GM19025 (cell line): Measurements from ENCODE around the gene ACSS1.

Experiments used
- ATAC-seq: cut with Tn5 transposase; IDR thresholded peaks from one replicate; pipeline ENCODE4 v1.9.1; 2021; ENCODE audit warnings: mild to moderate bottlenecking, low read depth, moderate library complexity; ENCODE audit not compliant: unreplicated experiment

ACSS1 gene

GRCh38 chr20:25061103-25061799 lies 3.3 kb upstream of the ACSS1 start:
- ATAC-seq = no peak

- no peak for ATAC-seq
These were observed 2.0 kb upstream of the ACSS1 start for GRCh38 chr20:25059866-25060465.

DNA sequence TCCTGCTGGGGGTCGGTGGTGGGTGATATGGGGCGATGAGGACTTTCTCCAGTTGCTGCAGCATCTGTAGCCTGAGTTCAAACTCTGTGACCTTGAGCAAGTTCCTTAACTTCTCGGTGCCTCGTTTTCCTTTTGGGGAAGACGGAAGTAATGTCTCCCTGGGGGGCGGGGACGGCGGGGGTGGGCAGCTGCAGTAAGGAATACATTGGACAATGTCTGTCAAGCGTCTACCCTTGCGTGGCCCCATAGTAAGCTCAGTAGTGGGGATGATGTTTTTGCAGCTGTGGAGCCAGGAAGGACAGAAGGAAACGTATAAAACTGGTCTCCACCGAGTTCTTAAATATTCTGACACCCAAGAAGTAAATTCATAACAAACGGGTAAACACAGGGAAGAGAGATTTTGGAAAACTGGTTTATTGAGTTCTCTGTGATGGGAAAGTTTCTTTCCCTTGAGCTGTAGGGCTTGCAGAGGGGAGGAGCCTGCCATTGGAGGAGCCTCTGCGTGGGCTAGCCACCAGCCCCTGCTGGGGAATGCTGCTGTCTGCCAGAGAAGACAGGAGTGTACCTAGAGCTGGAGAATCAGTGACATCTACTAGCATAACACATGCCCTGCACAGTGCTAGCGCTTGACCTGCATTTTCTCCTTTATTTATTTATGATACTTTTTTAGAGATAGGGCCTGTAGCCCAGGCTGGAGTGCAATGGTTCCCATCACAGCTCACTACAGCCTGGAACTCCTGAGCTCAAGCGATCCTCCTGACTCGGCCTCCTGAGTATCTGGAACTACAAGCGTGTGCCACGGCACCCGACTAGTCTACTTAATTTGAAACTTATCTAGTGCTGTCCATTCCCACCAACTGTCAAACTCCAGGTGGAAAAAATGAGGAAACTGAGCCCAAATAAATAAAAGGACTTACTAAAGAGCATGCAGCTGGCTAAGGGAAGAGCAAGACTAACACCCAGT lies 1.2 kb upstream of the ACSS1 start:
- ATAC-seq = no peak

- peak; percentile 23 for ATAC-seq
These were observed 497 bp downstream of the ACSS1 start for GRCh38 chr20:25057234-25058050.

GRCh38 chr20:25056690-25057233 lies 1.2 kb downstream of the ACSS1 start:
- peak; percentile 18 for ATAC-seq

DNA sequence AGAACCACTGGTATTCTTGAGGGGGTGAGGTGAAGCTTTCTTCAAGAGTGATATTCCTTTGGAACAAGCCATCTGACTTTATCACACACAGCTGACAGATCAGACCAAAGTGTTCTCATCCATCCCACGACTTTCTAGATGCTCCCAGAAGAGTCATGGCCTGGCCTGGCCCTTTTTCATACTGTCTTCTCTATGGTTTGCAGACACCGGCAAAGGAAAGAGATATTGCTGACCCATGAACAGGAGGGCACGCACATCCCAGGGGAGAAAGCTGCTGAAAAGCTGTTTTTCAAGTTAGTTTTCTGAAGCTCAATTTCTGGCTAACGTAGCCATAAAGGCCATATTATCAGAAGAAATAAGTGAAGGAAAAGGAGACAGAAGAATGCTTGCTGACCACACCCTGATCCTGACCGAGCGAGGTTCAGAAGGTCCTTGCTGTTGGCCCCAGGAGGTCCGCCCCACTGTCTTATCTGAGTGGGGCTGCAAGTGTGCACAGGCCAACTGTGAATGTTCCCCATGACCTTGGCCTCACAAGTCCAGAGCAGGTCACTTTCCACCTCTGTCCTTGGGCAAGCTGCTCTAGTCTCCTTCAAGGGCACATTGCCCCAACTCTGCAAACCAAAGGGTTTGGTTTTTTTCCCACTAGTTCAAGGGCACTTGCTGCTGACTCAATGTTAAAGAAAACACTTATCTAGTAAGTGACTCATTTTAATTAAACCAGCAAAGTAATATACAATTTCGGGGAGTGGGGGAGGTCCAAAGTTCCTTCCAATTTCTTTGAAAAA lies 2.0 kb downstream of the ACSS1 start:
- ATAC-seq = no peak

- no peak for ATAC-seq
These were observed 2.8 kb downstream of the ACSS1 start for GRCh38 chr20:25054995-25055629.

DNA sequence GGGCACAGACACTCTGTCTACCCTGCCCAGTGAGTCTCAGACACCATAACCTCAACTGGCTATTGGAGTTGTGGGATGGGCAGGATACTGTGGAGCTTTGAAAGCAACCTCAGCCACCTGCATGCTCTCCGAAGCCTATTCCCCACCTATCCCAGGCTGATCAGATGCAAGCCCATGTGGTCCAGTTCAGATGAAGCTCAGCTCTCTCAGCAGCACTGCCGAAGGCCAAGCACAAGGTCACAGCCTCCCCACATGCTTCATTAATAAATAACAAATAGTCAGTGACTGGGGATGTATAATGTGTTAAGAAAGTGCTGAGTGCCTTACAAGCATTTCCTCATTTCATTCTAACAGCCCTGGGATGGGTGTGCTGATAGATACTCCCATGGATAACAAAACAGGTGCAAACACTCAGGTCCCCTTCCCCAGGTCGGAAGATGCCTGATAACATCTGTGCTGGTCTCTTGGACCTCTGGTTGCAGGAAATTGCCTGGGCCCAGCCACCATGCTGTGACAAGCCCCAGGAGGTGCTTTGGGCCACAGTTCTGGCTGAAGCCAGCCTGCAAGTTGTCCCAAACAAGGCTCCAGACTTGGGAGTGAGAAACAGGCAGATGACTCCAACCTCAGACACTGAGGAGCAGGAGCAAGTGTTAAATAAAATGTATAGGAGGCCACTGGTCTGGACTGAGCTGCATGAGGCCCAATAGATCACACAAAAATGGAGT lies 3.7 kb downstream of the ACSS1 start:
- ATAC-seq = no peak

GRCh38 chr20:25053255-25054031 lies 4.5 kb downstream of the ACSS1 start:
- no peak for ATAC-seq

DNA sequence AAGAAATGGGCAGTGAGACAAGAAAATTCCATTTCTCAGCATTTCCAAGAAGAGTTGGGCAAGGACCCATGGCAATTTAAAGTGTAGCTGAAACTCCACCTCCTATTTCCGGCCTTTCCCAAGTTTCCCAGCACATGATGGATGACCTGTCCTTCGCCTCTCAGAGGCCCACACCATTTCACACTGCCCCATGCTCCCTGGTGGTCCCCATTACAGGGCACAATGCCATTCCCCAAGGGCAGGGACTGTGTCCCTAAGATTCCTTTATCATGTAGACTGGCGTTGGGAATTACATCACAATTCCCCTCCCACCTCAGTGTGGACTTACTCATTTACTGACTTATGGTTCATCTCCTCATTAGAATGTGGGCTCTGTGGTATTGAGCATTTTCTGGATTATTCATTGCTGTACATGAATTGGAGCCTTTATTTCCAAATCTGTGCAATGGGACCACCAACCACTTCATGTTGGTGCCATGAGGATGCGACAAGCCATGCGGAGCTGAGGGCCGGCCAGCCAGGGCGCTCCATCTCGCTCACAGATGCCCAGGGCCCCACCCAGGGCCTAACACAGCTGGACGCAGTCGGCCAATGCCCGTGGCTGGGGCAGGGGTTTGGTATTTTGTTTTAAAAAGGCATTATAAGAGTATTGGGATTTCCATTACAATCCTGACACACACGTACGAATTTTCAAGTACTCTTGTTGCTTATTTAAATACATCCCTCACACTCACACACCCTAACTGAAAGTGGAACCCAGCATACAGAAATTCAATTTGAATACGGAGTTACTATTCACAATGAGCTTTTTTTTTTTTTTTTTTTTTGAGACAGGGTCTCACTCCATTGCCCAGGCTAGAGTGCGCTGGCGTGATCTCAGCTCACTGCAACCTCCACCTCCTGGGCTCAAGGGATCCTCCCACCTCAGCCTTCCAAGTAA lies 5.4 kb downstream of the ACSS1 start:
- no peak for ATAC-seq

GRCh38 chr20:25051386-25052155 lies 6.4 kb downstream of the ACSS1 start:
- no peak for ATAC-seq

GRCh38 chr20:25050501-25051350 lies 7.2 kb downstream of the ACSS1 start:
- no peak for ATAC-seq

- ATAC-seq = no peak
These were observed 7.9 kb downstream of the ACSS1 start for GRCh38 chr20:25050082-25050481.

DNA sequence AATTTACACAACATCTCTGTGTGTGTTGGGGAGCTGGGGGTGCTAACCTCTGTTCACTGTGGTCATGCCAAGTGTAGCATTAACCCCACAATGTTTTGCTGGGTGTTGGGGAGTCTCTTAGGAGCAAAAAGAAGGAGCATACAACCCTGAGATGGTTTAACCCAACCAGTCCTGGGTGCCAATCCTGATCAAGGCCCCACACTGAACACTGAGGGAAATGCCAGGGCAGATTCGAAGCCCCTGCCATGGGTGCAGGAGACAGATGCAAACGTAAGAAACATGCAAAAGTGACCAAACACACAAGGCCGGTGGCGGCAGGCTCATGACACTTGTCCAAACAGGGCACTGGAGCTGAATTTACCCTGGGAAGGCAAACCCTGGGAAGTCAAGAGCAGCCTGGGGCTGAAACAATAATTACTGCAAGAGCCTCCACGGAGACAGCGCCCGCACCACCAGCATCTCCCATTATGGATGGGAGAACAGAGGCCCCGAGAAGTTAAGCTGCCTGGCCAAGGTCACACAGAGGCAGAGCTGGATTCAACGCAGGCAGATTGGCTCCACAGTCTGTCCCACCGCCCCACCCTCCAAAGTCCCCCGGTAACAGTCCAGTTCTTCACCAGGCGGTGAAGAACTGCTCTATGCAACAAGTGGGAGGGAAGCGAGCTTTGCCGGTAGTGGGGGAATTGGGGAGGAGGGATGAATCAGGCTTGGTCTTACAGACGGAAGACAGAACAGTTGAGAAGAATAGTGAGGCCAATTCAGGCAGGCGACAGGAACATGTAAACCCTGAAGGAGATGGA lies 8.5 kb downstream of the ACSS1 start:
- ATAC-seq = no peak
